GM19035 (cell line): ENCODE measurements around the gene OPRM1.
"Not testable (repeated sequence)": the region's sequence is repeated elsewhere in the genome, so short reads cannot be mapped to it uniquely, and the experiment has no call there.

Source experiments
- ATAC-seq: cut with Tn5 transposase; IDR thresholded peaks from one replicate; pipeline ENCODE4 v1.9.1; 2021; ENCODE audit not compliant: unreplicated experiment

Gene OPRM1

DNA sequence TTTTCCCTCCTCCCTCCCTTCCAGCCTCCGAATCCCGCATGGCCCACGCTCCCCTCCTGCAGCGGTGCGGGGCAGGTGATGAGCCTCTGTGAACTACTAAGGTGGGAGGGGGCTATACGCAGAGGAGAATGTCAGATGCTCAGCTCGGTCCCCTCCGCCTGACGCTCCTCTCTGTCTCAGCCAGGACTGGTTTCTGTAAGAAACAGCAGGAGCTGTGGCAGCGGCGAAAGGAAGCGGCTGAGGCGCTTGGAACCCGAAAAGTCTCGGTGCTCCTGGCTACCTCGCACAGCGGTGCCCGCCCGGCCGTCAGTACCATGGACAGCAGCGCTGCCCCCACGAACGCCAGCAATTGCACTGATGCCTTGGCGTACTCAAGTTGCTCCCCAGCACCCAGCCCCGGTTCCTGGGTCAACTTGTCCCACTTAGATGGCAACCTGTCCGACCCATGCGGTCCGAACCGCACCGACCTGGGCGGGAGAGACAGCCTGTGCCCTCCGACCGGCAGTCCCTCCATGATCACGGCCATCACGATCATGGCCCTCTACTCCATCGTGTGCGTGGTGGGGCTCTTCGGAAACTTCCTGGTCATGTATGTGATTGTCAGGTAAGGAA lies at the start of gene OPRM1:
OPRM1 (plus strand) TSS at position 10 of the 612 bp plus-strand sequence; CDS start at position 315, 305 bp downstream.
- no peak for ATAC-seq

DNA sequence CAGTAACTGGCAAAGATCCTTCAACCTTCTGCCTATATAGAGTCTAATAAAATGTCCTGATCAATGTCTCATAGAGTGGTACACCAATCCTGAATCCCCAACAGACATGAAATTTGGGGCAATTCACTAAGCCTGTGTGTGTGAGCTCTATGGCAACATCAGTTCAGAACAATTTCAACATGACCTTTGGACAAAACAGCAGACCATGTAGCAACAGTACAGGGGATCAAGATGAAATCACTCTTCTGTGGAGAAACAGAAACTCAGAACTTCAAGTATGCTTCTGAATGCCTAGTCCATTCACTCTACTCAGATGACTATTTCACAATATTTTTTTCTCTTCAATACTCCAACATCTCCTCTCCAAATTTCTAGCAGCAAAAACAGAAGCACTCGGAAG lies 49.1 kb upstream of the OPRM1 start:
- ATAC-seq: no peak

DNA sequence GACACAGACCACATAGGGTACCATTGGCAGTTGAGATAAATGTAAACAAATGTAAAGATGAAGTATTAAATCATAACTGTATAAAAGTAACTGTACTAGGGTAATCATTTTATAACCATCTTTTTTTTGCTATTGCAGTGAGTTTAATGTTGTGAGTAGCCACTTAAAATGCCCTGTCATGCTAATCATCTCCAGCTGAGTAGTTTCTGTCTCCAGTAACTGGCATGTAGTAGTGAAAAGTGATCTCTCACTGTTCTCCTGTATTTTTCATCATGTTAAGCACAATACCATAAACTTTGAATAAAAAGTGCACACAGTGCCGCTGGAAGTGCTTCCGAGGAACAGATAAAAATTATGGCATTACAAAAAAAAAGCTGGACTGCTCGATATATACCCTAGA lies 45.0 kb upstream of the OPRM1 start:
- no peak for ATAC-seq

DNA sequence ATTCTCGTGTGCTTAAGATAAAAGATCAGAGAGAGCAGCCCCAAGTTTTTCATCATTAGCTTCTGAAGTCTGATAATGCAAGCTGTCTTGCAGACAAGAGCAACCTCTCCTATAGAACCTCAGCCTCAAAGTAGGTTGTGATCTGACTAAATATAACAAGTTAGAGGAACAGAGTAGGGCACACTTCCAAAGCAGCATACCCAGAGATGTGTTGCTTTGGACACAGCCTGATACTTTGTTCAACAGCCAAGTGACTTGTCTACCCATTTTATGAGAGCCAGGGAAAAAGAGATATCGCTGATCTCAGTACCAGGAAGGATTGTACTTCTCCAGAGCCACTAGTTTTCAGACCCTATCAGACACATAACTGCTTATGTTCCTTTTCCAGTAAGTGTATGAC lies 44.2 kb upstream of the OPRM1 start:
- no peak for ATAC-seq

DNA sequence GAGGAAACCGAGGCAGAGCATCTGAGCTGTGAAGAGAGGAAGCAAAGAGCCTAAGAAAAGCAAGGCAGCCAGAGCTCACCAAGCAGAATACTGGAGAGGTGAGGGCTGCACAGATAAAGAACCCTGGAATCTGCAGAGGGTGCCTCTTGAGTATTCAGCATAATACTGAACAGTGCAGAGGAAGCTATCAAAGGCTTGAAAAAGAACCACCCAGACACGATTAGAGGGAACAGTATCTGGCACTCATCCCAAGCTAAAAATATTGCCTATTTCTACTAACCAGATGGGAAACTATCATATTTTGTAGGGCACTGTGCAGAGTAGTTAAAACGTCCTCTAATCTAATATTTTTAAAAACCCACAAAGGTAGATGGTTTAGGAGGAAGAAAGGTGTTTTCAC lies 41.8 kb upstream of the OPRM1 start:
- no peak for ATAC-seq

DNA sequence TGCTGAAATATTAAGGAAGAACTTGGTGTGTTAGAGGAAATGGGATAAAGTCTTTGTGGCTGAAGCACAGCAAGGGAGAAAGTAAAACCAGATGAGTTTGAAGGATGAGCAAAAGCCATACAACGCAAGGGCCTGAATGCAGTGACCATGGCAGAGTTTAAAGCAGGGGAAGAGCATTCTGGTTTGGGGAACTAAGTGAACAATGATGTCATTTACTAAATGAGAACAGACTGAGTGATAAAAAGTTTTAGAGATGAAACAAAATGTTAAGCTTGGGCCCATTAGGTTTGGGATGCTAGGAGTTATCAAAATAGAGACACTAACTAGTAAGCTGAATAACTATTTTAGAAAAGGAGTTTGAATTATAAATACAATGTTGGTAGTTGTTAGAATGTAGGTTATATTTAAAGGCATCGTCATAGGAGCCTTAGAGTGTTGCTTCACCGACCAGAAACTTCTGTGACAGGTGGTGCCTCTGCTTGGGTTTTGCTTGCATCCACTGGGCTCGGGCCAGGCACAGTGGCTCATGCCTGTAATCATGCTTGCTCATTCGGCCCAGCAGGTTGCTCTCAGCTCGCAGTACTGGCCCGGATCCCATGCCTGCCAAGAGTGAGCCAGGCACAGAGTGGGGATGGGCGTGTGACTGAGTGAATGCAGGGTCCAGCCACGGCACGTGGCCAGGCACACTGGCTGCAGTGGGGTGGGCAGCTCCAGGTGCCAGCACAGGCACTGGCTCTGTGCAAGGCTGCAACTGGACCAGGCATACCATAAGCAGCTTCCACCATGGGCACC lies 37.4 kb upstream of the OPRM1 start:
- no peak for ATAC-seq

DNA sequence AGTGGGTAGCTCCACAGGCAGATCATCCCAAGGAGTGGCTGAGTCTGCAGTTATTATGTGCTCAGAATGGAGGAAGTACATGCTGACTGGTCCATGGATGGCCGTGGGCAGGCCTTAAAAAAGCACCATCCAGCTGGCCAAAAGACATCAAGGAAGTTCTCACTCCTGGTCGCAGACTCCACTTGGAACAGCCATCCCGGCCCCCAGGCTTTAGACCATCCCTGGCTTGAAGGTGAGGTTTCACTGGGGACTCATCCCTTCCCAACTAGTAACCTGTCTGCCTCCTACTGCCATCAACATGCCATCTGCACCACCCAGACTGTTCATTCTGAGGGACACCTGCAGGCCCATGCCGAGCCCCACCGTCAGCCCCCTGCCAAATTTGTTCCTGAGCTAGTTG lies 36.1 kb upstream of the OPRM1 start:
- ATAC-seq: no peak

DNA sequence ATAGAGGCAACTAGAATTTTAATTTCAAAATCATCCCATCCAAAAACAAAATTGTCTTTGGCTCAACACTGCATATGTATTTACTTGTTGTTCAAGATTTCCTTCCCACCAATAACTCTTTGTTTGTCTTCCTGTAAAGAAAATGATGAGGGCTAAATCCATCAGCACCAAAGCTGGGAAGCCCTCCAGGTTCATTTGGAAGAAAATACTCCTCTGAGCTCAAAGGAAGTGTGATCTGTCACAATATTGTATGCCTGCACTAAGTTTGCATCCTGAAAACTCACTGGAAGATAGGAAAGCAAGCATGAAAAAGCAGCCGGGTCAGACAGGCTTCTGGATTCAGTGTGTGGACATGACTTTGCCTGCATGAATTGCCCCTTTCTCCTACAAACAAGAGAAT lies 28.7 kb upstream of the OPRM1 start:
- no peak for ATAC-seq

DNA sequence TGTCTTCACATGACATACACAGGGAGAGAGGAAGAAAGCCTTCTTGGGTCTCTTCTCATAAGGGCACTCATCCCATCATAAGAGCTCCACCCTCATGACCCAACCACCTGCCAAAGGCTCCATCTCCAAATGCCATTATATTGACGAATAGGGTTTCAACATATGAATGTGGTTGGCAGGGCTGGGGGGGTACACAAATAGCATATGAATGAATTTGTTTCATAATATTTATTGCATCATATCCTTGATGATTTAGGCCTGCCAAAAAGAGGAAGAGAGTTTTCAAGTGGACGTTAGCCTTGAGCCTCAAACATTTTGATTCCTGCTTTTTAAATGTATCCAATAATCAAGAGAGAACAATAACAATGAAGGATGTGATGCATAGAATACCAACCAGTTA lies 26.2 kb upstream of the OPRM1 start:
- ATAC-seq: no peak

DNA sequence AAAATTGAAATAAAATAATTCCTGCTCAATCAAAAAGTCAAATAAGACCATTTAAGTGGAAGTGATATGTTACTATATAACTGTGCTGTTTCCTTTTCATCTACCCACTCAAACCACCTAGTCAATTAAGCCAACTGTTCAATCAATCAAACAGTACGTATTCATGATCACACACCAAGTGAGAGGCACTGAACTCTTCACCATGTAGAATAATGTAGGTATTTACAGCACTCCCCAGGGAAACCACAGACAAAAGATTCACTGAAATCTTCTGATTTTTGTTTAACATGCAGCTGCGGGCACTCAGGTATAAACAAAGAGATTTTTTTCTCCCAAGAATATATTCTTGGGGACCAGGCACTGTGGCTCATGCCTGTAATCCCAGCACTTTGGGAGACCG lies 21.3 kb upstream of the OPRM1 start:
- ATAC-seq: no peak

DNA sequence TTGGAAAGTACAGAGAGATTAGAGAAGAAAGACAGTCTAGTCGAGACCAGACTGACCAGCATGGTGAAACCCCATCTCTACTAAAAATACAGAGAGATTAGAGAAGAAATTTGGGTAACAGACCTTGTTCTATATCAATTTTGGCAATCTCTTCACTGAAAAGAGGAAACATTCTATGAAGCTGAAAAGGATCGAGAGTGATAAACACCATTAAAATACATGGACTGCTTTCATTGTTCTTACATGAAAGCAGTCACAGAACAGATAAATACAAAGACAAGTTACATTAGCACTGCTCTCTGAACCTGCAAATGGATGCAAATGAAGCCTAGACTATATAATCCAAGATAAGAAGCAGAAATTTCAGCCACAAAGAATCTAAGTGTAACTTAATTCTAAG lies 8.4 kb upstream of the OPRM1 start:
- no peak for ATAC-seq

DNA sequence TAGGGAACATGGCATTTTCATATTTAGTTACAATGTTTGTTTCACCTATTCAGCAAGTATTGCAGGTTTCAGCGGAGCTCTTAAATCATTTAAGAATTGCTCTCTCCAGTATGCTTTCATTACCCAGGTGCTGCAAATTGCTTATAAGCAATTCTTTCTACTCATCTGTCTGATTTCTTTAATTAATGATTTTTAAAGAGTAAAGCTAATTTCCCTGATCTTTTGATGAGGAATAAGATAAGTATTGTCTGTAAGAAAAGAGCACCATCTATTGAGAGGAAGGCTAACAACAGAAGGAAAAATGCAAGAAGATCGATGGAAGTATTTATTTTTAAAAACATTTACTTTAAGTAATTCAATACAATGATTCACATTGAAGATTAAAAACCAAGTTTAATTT lies 2.0 kb downstream of the OPRM1 start:
- ATAC-seq: no peak

DNA sequence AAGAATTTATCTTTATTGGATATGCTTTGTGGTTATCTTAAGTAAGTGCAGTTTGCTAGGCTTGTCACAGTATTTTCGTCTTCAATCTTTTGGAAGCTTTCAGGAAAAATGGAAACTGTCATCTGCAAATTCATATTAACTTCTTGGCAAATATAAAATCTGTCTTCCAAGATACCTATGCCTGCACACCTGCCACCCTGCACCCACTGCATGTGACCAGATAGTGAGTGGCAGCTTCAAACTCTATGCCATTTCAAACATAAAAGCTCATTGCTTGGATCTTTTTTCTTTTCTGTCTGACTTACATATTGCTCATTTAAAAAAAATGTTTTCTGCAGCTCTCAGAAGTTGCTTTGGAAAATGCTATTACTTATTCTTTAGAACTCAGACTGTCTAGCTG lies 14.1 kb downstream of the OPRM1 start:
- ATAC-seq: no peak

DNA sequence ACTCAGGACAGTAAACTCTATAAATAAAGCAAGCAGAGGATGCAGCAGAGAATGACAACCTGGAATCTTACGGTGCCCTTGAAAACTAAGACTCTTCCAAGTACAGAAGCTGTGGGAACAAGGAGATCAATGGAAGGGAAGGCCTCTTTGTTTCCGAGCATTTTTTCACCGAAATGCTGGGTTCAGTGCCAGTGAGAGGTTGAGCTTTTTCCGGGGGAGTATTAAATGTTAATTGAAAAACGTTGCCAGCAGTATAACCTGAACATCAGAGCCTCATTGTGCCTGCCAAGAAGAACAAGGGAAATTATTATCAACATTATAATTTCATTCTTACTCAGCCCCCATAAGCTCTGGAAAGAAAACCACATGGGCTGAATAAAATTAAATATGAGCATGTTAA lies 17.5 kb downstream of the OPRM1 start:
- ATAC-seq: no peak

DNA sequence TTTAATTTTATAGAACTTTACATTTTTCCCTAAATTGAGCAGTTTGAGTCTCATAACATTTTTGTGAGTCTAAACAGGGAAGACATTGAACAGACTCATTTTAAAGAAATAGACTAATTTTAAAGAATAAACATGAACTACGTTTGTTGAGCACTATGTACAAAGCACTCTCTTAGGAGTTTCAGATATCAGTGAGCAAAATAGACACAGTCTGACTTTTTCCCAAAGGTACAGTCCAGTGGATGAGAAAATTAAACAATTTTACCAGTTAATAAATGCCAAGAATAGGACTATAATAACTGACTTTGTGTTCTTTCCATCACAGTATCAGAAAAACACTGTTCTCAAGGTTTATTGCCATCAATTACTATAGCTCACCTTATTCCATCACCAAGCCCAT lies 18.1 kb downstream of the OPRM1 start:
- no peak for ATAC-seq

DNA sequence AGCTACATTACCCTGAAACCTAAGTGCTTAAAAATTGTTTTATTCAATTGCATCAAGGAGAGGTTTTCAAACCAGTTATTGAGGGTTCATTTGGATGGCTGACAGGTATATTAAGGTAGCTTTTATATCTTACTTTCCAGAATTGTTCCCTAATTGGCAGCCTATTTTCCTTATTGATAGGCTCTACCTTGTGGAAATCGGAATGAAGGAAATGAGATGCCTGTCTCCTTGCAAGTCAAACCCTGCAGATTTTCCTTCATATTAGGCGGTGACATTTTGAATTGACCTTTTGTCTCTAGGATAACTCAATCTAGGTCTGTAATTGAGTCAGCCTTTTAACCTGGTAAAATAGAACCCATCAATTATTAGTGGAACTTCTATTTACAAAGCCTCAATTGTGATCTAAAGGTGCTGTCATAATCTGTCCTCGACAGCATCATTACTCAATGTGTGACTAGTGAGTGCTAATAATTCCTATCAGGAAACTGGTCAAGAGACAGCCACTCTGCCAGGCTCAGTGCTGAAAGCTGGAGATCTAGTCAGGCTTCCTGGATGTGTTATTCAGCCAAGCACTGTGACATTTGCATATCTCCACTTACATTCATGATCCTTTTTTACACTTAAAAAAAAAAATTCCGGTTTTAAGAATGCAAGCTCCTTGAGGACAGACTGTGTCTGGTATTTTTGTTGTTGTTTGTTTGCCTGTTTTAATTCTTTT lies 20.1 kb downstream of the OPRM1 start:
- no peak for ATAC-seq

DNA sequence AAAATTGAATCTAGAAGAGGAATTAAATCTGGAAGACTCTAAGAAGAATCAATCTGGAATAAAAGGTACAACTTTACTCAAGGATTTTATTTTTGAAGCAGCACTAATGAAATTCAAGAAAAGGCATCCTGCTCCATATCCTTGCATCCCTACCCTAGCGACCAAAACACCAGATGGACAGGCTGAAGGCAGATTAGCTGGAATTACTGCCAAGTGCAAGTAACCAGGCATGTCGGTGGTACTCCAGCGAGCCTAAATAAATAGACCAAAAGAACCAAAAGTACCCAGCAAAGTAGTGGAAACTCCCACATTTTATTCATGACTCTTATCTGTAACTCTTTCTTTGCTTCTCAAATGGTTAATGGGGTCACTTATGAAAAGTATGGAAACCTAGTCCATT lies 21.0 kb downstream of the OPRM1 start:
- ATAC-seq: no peak

DNA sequence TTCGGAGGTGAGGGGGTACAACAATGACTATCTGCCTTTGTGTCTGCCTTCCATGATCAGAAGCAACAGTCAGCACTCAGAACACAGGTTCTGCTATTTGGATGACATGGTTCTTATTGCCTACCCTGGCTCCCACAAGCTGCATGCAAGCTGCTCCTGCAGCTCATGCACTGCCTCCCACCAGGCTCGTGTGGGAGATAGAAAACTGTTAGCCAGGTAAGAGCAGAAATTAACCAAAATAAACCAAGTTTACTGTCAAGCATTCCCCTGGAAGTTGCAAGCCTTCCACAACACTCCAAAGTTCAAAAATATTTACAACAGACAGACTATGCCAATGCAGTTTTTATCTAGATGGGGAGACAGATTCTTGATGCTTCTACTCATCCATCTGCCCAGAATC lies 31.0 kb downstream of the OPRM1 start:
- no peak for ATAC-seq

DNA sequence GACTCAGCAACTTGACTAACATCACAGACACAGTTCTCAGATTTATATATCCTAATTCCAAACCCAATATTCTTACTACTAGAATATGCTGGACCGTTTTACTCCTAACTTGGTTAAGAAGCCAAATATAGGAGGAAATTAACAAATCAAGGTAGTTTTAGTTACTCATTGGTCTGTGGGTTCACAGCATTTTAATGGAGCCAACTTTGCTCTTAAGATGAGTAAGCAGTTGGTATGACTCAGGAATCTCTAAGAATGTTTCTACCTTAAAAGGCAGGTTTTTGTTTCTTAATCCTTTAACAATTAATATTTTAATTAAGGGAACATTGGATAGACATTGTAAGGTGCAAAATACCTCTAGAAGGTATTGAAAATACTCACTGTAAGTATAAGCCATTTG lies 31.6 kb downstream of the OPRM1 start:
- no peak for ATAC-seq

DNA sequence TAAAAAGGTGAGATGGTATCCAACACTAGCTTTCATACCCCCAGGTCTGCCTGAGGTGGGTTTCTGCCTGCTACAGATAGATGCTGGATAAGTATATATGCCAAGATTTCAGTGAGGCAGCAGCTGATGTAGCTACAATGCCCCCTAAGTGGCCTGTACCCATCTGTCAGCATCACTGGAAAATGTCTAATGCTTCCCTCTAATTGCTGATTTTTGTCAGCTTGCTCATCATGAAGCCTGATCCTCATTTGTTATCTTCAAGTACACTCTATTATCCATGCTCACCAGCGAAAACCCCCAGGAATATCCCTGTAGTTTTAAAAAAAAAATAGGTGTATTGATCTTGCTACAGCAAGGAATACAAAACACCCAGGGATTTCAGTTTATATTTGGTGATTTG lies 32.2 kb downstream of the OPRM1 start:
- ATAC-seq: no peak

DNA sequence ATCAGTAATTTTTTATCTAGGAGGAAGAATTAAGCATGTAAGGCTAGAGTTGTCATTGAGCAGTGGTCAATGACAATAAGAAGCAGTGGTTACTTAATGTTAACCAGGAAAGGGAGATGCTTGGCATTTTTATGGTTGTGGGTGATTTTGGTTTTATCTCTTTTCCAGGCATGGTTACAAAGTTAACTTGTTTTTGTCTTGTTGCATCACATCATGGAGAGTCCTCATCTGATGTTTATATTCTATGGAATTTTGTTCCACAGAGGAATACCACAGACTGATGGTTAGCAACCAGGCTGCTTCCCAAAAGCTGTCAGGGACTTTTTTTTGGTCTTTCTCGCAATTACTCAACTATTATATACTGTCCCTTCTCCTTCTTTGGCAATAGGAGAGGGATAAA lies 32.7 kb downstream of the OPRM1 start:
- ATAC-seq: no peak

DNA sequence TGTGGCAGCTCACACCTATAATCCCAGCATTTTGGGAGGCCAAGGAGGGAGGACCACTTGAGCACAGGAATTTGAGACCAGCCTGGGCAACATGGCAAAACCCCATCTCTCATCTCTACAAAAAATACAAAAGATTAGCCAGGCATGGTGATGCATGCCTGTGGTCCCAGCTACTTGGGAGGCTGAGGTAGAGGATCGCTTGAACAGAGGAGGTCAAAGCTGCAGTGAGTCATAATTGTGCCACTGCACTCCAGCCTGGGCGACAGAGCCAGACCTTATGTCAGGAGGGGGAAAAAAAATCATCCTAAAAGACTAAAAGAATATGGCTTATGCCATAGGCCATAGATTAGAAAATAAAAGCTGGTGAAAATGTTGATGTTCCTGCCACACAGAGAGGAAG lies 39.6 kb downstream of the OPRM1 start:
- ATAC-seq: not testable (repeated sequence)
